KMS-11 (cell line): ENCODE data around the gene OCA2.

ENCODE experiments used
- H2AFZ ChIP-seq: fragments of 200-600 bp; sonication (generic); 2 replicates; pipeline ENCODE4 v1.6.1; 2016; ENCODE audit warnings: antibody characterized with exemption, mixed run types, low read depth
- H3K27ac ChIP-seq: fragments of 200-600 bp; sonication (generic); 2 replicates; pipeline ENCODE4 v1.6.1; 2016; ENCODE audit warnings: mild to moderate bottlenecking, mixed run types
- H3K27me3 ChIP-seq: fragments of 200-600 bp; sonication (generic); 2 replicates; pipeline ENCODE4 v1.6.1; 2017; ENCODE audit warnings: mild to moderate bottlenecking, low read depth, mixed run types, moderate library complexity; ENCODE audit not compliant: insufficient read depth
- H3K36me3 ChIP-seq: fragments of 200-600 bp; sonication (generic); 2 replicates; pipeline ENCODE4 v1.6.1; 2017; ENCODE audit warnings: mild to moderate bottlenecking, mixed run types; ENCODE audit not compliant: insufficient read depth
- H3K4me1 ChIP-seq: fragments of 200-600 bp; sonication (generic); 2 replicates; pipeline ENCODE4 v1.6.1; 2016; ENCODE audit warnings: mild to moderate bottlenecking, low read depth, mixed run types; ENCODE audit not compliant: poor library complexity, severe bottlenecking
- H3K4me2 ChIP-seq: fragments of 200-600 bp; sonication (generic); 2 replicates; pipeline ENCODE4 v1.7.0; 2016; ENCODE audit warnings: mild to moderate bottlenecking, mixed run types
- H3K4me3 ChIP-seq: fragments of 200-600 bp; sonication (generic); IDR thresholded peaks from 2 replicates; pipeline ENCODE4 v1.6.1; 2017; ENCODE audit warnings: low read depth, low read length, mixed read lengths; ENCODE audit not compliant: insufficient read depth
- H3K79me2 ChIP-seq: fragments of 200-600 bp; sonication (generic); 2 replicates; pipeline ENCODE4 v1.6.1; 2016; ENCODE audit warnings: low read depth, mixed run types; ENCODE audit not compliant: insufficient read depth
- H3K9ac ChIP-seq: fragments of 200-600 bp; sonication (generic); 2 replicates; pipeline ENCODE4 v1.6.1; 2016; ENCODE audit warnings: mild to moderate bottlenecking, mixed run types
- H4K20me1 ChIP-seq: fragments of 200-600 bp; sonication (generic); 2 replicates; pipeline ENCODE4 v1.6.1; 2016; ENCODE audit warnings: mild to moderate bottlenecking, mixed run types; ENCODE audit not compliant: insufficient read depth
- CTCF ChIP-seq: fragments of 200-600 bp; sonication (generic); conservative IDR thresholded peaks from 2 replicates; pipeline ENCODE4 v1.6.1; 2017; ENCODE audit warnings: low read depth, mild to moderate bottlenecking, antibody characterized with exemption, low read length, moderate library complexity, mixed read lengths

OCA2 gene

GRCh38 chr15:27847775-27848710 is 251.1 kb downstream of the OCA2 start:
- H3K36me3 ChIP-seq = no peaks in the 10 kb centered on the region
- TF ChIP-seq CTCF = no peak
- no peaks in the 10 kb centered on the region for H3K27me3 ChIP-seq
- H3K79me2 ChIP-seq = no peaks in the 10 kb centered on the region
- no peaks in the 10 kb centered on the region for H3K4me1 ChIP-seq
- no peak overlapping the region for H3K4me3 ChIP-seq
- H3K4me2 ChIP-seq = no peak overlapping the region
- no peaks in the 10 kb centered on the region for H4K20me1 ChIP-seq
- H2AFZ ChIP-seq = no peak overlapping the region
- H3K27ac ChIP-seq = no peak overlapping the region
- H3K9ac ChIP-seq = no peak overlapping the region

- no peak overlapping the region for H3K27ac ChIP-seq
- H4K20me1 ChIP-seq = no peaks in the 10 kb centered on the region
- H3K4me2 ChIP-seq = no peak overlapping the region
- H3K36me3 ChIP-seq = no peaks in the 10 kb centered on the region
- no peak overlapping the region for H2AFZ ChIP-seq
- H3K4me3 ChIP-seq = no peak overlapping the region
- H3K9ac ChIP-seq = no peak overlapping the region
- no peaks in the 10 kb centered on the region for H3K27me3 ChIP-seq
- TF ChIP-seq CTCF = no peak
- H3K4me1 ChIP-seq = no peaks in the 10 kb centered on the region
- H3K79me2 ChIP-seq = no peaks in the 10 kb centered on the region
These were observed 252.3 kb downstream of the OCA2 start for GRCh38 chr15:27846722-27847395.

- Histone ChIP-seq H2AFZ (no peak overlapping the region), H3K4me3 (no peak overlapping the region), H3K27ac (no peak overlapping the region), H3K4me1 (no peaks in the 10 kb centered on the region), H4K20me1 (no peaks in the 10 kb centered on the region), H3K79me2 (no peaks in the 10 kb centered on the region), H3K9ac (no peak overlapping the region), H3K4me2 (no peak overlapping the region), H3K36me3 (no peaks in the 10 kb centered on the region), H3K27me3 (no peaks in the 10 kb centered on the region)
- no peak for TF ChIP-seq CTCF
These were observed 253.4 kb downstream of the OCA2 start for GRCh38 chr15:27845535-27846369.

- Histone ChIP-seq H3K4me2 (no peak overlapping the region), H2AFZ (no peak overlapping the region), H4K20me1 (no peaks in the 10 kb centered on the region), H3K4me3 (no peak overlapping the region), H3K79me2 (no peaks in the 10 kb centered on the region), H3K9ac (no peak overlapping the region), H3K27ac (no peak overlapping the region), H3K36me3 (no peaks in the 10 kb centered on the region), H3K4me1 (no peaks in the 10 kb centered on the region), H3K27me3 (no peaks in the 10 kb centered on the region)
- TF ChIP-seq CTCF = no peak
These were observed 255.0 kb downstream of the OCA2 start for GRCh38 chr15:27844018-27844666.
